Immature natural killer cell (primary cell): Measurements from ENCODE around the gene ACTBL2. TPM values are rescaled to one million over a fixed set of nuclear protein-coding genes. Genes with fewer than 3 reads are reported as not detected.

Source experiments
- DNase-seq, 3 donors: peaks; one replicate each; pipeline ENCODE4 v3.0.0; 2022; ENCODE audit warnings: mixed read lengths in 1 of 3
- H3K27ac Mint-ChIP-seq, 6 donors: one replicate each; pipeline ENCODE4 v1.8.0; 2020; ENCODE audit warnings: mixed read lengths in 6 of 6, mild to moderate bottlenecking in 5 of 6, inconsistent platforms in 4 of 6, moderate library complexity in 3 of 6
- H3K27me3 Mint-ChIP-seq, 3 donors: one replicate each; pipeline ENCODE4 v1.8.0; 2020 to 2021; ENCODE audit warnings: low read depth in 3 of 3, mild to moderate bottlenecking in 3 of 3, mixed read lengths in 3 of 3, moderate library complexity in 3 of 3, inconsistent platforms in 1 of 3
- H3K36me3 Mint-ChIP-seq, 3 donors: one replicate each; pipeline ENCODE4 v1.8.0; 2020; ENCODE audit warnings: mixed read lengths in 3 of 3, inconsistent platforms in 2 of 3, mild to moderate bottlenecking in 2 of 3
- H3K4me1 Mint-ChIP-seq, 2 donors: one replicate each; pipeline ENCODE4 v1.8.0; 2020; ENCODE audit warnings: inconsistent platforms in 2 of 2, mild to moderate bottlenecking in 2 of 2, mixed read lengths in 2 of 2, moderate library complexity in 1 of 2
- H3K4me3 Mint-ChIP-seq, 5 donors: one replicate each; pipeline ENCODE4 v1.8.0; 2020; ENCODE audit warnings: mild to moderate bottlenecking in 5 of 5, mixed read lengths in 5 of 5, inconsistent platforms in 3 of 5, moderate library complexity in 3 of 5
- H3K9me3 Mint-ChIP-seq, 6 donors: one replicate each; pipeline ENCODE4 v1.8.0; 2020; ENCODE audit warnings: mild to moderate bottlenecking in 6 of 6, mixed read lengths in 6 of 6, inconsistent platforms in 4 of 6, moderate library complexity in 3 of 6
- polyA plus RNA-seq, 3 donors: library from polyadenylated mRNA; unstranded; fragments of 300-500 nt; fragmentation: Illumina TruSeq; gene quantifications; one replicate each; pipeline ENCODE4 v1.2.3, GENCODE V29; 2021

ACTBL2 gene
- polyA plus RNA-seq, 3 donors from 2014 or later, result not detected

DNA sequence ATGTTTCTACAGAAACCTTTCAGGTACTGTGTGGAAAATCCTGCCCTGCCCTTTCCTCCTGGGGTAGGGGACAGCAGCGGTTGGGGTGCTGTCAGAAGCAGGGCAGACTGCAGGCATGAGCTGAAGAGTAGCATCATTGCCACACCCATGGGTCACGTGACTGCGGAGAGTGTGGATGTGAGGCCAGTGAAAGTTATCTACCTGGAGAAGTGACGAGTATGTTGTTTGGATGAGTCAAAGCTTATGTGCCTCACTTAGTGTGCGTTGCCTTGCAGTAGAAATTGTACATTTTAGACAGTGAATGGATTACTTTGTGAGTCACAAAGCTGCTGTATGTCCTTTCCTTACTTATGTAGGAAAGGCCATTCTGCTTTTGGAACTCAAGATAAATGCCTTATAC, 21.7 kb upstream of the ACTBL2 start:
- H3K27ac Mint-ChIP-seq, result no peak overlapping the region
- no peak for DNase-seq
- no peaks in the 10 kb centered on the region for H3K9me3 Mint-ChIP-seq
- H3K36me3 Mint-ChIP-seq, result no peaks in the 10 kb centered on the region
- no peak overlapping the region for H3K4me3 Mint-ChIP-seq
- peaks cover 0 to 14% (median 2%) of the 10 kb centered on the region in 3 donors for H3K27me3 Mint-ChIP-seq
- H3K4me1 Mint-ChIP-seq, result no peaks in the 10 kb centered on the region

- no peaks in the 10 kb centered on the region for H3K9me3 Mint-ChIP-seq
- H3K4me3 Mint-ChIP-seq, result no peak overlapping the region
- H3K36me3 Mint-ChIP-seq, result no peaks in the 10 kb centered on the region
Observed at GRCh38 chr5:57503433-57503832, 20.8 kb upstream of the ACTBL2 start.

DNA sequence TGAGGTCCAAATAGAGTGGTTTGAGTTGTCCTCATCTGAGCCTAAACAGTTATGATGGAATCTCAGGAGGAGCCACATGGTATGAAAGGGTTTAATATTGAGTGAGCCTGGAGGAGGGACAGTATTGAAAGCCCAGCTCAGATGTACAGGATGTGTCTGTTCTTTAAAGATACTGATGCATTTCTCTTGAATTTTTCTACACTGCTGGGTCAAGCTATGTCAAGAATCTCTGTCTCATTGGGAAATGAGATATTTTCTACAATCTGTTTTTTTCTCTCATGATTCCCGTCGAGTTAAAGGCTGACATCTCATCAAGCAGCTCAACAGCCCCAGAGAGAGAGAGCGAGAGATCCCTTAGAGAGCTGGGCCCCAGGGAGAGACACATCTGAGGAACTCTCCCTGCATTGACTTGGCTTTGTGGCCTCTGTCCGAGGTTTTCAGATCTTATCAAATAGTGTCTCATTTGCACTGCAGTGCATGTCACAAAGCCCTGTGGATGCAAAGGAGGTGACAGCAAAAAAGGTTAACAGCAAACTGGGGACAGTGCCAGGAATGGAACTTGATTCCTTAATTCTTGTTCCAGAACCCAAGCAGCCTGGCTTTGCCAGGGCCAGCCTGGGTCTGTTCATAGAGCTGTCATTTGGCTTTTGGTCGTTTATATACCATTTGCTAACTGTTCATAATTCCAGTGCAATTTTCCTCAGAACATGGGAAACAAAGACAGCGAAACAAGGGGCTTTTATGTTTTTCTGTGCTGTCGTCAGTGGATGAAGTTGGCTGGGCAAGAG, 19.0 kb upstream of the ACTBL2 start:
- Mint-ChIP-seq H3K27me3 (peaks cover 2 to 11% (median 2%) of the 10 kb centered on the region in 3 donors), H3K9me3 (no peaks in the 10 kb centered on the region), H3K4me1 (no peaks in the 10 kb centered on the region), H3K36me3 (no peaks in the 10 kb centered on the region), H3K4me3 (no peak overlapping the region), H3K27ac (no peak overlapping the region)
- no peak for DNase-seq

More at GRCh38 chr5:57503433-57503832, 20.8 kb upstream of the ACTBL2 start:
- no peak overlapping the region for H3K27ac Mint-ChIP-seq
- DNase-seq, result no peak
- H3K27me3 Mint-ChIP-seq, result peaks cover 0 to 14% (median 2%) of the 10 kb centered on the region in 3 donors
- no peaks in the 10 kb centered on the region for H3K4me1 Mint-ChIP-seq

GRCh38 chr5:57499262-57500050, 16.8 kb upstream of the ACTBL2 start:
- peaks cover 2 to 13% (median 2%) of the 10 kb centered on the region in 3 donors for H3K27me3 Mint-ChIP-seq
- peak in 1 of 3 donors; percentile 15 for DNase-seq
- no peaks in the 10 kb centered on the region for H3K9me3 Mint-ChIP-seq
- H3K36me3 Mint-ChIP-seq, result no peaks in the 10 kb centered on the region
- H3K4me1 Mint-ChIP-seq, result no peaks in the 10 kb centered on the region
- H3K4me3 Mint-ChIP-seq, result peak overlapping the region; percentile 44 to 71 (median 52)
- H3K27ac Mint-ChIP-seq, result no peak overlapping the region

- no peak overlapping the region for H3K27ac Mint-ChIP-seq
- no peaks in the 10 kb centered on the region for H3K4me1 Mint-ChIP-seq
- H3K4me3 Mint-ChIP-seq, result no peak overlapping the region
- no peaks in the 10 kb centered on the region for H3K9me3 Mint-ChIP-seq
- peaks cover 0 to 14% (median 2%) of the 10 kb centered on the region in 3 donors for H3K27me3 Mint-ChIP-seq
- DNase-seq, result no peak
- H3K36me3 Mint-ChIP-seq, result no peaks in the 10 kb centered on the region
Observed at GRCh38 chr5:57497733-57498132, 15.1 kb upstream of the ACTBL2 start.

DNA sequence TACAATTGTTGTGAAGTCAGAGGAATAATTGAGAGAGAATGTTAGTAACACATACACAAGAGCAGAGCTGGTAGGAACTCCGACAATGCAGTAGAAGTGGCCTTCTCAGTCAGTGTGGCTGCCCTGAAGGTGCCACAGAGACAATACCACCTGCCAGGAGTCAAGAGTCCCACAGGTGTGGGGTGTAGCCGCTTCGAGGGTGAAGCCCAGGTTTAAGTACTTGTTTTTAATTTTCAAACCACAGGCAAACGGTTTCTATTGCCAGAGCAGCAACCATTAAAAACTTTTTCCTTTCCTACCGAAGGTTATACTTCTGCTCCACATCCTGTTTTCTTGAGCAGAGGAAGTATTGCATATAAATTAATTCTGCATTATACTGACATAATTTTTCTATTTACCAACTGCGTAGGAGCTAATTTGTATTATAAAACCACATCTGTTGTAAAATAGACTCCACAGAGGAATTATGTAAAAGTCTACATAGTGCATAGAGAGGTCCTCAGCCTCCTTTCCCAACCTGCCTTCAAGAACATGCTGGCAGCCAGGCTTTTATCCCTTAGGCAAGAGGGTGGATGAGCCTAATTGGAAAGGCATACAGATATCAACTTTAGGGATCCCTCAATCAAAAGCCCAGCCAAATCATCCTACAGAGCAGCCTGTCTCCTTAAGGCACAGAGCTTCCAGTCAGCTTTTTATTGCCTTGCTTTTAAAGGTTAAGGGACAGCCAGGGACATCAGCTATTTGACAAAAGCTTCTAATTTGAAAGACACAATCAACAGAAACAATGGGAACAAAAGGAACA, 12.9 kb upstream of the ACTBL2 start:
- no peak for DNase-seq
- no peaks in the 10 kb centered on the region for H3K9me3 Mint-ChIP-seq
- H3K4me1 Mint-ChIP-seq, result no peaks in the 10 kb centered on the region
- peaks cover 0 to 8% (median 2%) of the 10 kb centered on the region in 3 donors for H3K27me3 Mint-ChIP-seq
- no peak overlapping the region for H3K27ac Mint-ChIP-seq
- H3K4me3 Mint-ChIP-seq, result no peak overlapping the region
- H3K36me3 Mint-ChIP-seq, result no peaks in the 10 kb centered on the region

DNA sequence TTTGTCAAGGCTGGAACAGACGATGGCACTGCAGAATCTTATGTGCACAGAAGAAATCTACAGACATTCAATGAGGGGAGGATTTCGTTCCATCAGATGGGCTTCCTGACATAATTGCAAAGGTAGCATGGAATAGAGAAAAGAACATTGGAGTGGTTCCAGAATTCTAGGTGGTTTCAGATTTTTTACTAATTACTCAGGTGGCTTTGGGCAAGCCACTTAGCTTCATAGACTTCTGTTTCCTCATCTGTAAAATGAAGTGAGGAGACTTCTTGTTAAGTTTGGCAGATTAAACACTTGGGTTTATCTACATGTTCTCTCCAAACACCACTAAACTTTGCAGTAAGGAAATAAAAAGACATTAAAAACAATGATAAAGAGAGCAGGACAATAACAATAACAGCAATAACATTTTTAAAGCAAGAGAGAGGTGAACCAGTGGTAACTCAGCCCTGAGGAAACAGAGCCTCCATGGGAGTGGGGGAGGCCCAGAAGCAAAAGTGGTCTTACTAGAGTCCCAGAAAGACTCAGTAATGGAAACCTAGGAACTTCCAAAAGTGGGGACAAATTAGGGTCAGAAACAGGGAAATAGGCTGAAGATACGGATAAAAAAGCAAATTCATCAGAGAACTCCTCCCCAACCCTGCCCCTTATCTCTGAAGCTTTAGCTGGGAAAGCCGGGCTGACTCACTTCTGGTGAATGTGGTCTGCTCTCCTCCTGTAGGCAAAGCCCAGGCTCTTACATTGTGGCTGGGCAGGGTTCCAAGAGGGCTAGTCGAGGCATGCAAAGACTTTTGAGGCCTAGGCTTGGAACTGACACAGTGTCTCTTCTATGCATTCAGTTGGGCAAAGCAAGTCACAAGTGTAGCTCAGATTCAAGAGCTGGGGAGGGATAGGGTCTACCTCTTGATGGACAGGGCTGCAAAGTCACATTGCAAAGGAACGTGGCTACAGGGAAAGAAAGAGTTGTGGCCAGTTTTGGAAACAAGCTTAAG, 11.8 kb upstream of the ACTBL2 start:
- Mint-ChIP-seq H3K4me3 (no peak overlapping the region), H3K36me3 (no peaks in the 10 kb centered on the region), H3K4me1 (no peaks in the 10 kb centered on the region), H3K9me3 (no peaks in the 10 kb centered on the region), H3K27ac (no peak overlapping the region), H3K27me3 (peaks cover 0 to 6% (median 2%) of the 10 kb centered on the region in 3 donors)
- DNase-seq, result no peak

DNA sequence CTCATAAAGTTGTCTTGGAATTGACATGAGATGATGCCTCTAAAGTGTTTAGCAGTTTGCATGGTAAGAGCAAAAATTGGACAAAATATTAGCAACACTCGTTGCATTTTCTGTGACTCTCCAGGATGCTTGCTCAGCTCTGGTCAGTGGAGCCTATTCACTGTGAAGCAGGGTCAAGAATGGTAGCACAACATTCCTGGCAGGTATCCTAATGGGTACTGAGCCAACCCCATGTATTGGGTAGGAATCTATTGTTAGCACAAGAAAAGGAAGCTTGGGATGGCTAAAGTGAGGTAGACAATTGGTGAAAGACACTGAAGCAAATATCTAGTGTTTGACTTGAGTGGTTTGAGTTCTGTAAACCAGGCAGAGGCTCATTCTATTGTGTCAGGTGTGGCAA, 10.4 kb upstream of the ACTBL2 start:
- Mint-ChIP-seq H3K9me3 (peaks cover 0 to under 1% (median 0%) of the 10 kb centered on the region in 6 donors), H3K27ac (no peak overlapping the region), H3K36me3 (no peaks in the 10 kb centered on the region), H3K27me3 (peaks cover 0 to 6% (median 0%) of the 10 kb centered on the region in 3 donors), H3K4me3 (no peak overlapping the region), H3K4me1 (no peaks in the 10 kb centered on the region)
- DNase-seq, result no peak

- no peaks in the 10 kb centered on the region for H3K36me3 Mint-ChIP-seq
- no peak overlapping the region for H3K4me3 Mint-ChIP-seq
- H3K27ac Mint-ChIP-seq, result no peak overlapping the region
- no peak for DNase-seq
- peaks cover 0 to 6% (median 0%) of the 10 kb centered on the region in 3 donors for H3K27me3 Mint-ChIP-seq
- no peaks in the 10 kb centered on the region for H3K4me1 Mint-ChIP-seq
- H3K9me3 Mint-ChIP-seq, result peaks cover 0 to 2% (median 0%) of the 10 kb centered on the region in 6 donors
Observed at GRCh38 chr5:57492632-57493031, 10.0 kb upstream of the ACTBL2 start.

GRCh38 chr5:57491369-57491965, 8.9 kb upstream of the ACTBL2 start:
- Mint-ChIP-seq H3K4me1 (no peaks in the 10 kb centered on the region), H3K27me3 (peaks cover 0 to 6% (median 2%) of the 10 kb centered on the region in 3 donors), H3K27ac (no peak overlapping the region), H3K36me3 (no peaks in the 10 kb centered on the region), H3K9me3 (peaks cover 0 to 2% (median 0%) of the 10 kb centered on the region in 6 donors), H3K4me3 (no peak overlapping the region)
- DNase-seq, result no peak

DNA sequence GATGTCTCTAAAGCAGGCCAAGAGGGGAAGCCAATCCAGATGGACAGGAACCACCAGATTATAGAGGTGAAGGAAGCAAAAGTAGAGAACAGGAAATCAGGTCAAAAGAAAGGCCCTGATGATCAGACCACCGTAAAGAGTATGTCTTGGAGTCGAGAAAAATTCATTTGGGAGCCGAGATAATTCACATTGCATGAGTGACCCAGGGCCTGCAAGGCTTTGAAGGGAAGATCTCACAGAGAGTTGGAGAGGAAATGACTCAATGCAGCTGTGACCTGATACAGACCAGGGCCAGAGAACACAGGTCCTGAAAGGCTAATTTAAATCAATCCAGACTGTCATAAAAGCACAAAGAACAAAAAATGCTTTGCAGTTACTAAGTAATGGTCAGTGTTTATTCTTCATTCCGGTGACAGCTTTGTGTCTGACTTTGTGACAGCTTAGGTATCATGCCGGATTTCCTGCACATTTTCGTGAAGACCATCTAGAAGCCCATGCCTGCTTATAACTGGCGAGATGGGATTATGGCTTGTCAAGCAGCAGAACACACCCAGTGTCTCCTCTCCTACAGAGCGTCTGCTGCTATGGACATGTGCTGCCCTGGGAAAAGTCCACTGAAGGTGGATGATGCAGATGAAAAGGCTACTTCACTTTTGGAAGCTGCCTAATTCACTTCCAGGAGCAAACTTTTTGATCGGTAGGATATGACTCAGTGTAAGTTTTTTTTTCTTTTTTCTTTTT, 5.8 kb upstream of the ACTBL2 start:
- H3K27me3 Mint-ChIP-seq, result peaks cover 0 to 3% (median 2%) of the 10 kb centered on the region in 3 donors
- H3K4me3 Mint-ChIP-seq, result no peak overlapping the region
- DNase-seq, result no peak
- no peak overlapping the region for H3K27ac Mint-ChIP-seq
- no peaks in the 10 kb centered on the region for H3K36me3 Mint-ChIP-seq
- H3K9me3 Mint-ChIP-seq, result peaks cover 0 to 2% (median 0%) of the 10 kb centered on the region in 6 donors
- H3K4me1 Mint-ChIP-seq, result no peaks in the 10 kb centered on the region

DNA sequence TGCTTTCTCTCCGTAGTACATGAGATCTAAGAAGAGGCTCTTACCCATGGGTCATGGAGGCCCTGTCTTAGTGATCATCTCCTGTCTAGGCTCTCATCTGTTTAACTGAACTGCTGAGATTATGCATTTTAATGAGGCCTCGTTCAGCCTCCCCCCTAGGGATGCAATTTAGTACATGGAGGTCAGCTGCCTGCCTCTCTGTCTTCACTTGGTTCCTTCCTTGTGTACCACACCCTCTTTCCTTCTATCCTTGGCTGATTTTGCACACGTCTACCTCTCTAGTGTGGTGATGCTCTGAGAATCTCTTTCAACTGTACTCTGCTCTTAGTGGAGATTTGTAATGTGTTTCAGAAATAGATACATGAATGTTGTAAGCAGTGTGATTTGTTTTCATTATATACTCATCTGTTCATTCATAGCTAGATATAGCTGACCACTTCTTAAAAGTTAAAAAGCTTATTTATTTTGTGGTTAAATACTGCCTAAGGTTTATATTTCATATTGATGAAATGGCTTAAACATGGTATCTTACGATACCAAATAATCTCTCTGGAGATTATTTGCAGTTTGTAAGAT, 3.5 kb upstream of the ACTBL2 start:
- no peak overlapping the region for H3K4me3 Mint-ChIP-seq
- peaks cover 0 to 2% (median 0%) of the 10 kb centered on the region in 6 donors for H3K9me3 Mint-ChIP-seq
- no peak overlapping the region for H3K27ac Mint-ChIP-seq
- no peak for DNase-seq
- H3K4me1 Mint-ChIP-seq, result no peaks in the 10 kb centered on the region
- H3K36me3 Mint-ChIP-seq, result no peaks in the 10 kb centered on the region
- H3K27me3 Mint-ChIP-seq, result peaks cover 0 to 4% (median 0%) of the 10 kb centered on the region in 3 donors
